CD4-positive, alpha-beta T cell treated with Interferon alpha-2 for 1 hour (primary cell): ENCODE data around the gene IDH1.
"Not testable (repeated sequence)": the region's sequence is repeated elsewhere in the genome, so short reads cannot be mapped to it uniquely, and the experiment has no call there.

Experiments
- DNase-seq, 2 donors: peaks; one replicate each; pipeline ENCODE4 v3.0.0-alpha.2; 2020 to 2022

IDH1 gene

GRCh38 chr2:208256192-208256782, 1.4 kb upstream of the IDH1 start:
- DNase-seq = no peak

- DNase-seq = no peak
These were observed 761 bp upstream of the IDH1 start for GRCh38 chr2:208255557-208256106.

GRCh38 chr2:208254118-208254870, 577 bp downstream of the IDH1 start:
- DNase-seq = peak; percentile 81 to 85

GRCh38 chr2:208253600-208254117, 1.2 kb downstream of the IDH1 start:
- DNase-seq = no peak

GRCh38 chr2:208252716-208253492, 2.0 kb downstream of the IDH1 start:
- DNase-seq = no peak

- DNase-seq = no peak
These were observed 3.8 kb downstream of the IDH1 start for GRCh38 chr2:208251098-208251497.

GRCh38 chr2:208250388-208250787, 4.5 kb downstream of the IDH1 start:
- no peak for DNase-seq

- DNase-seq = no peak
These were observed 5.6 kb downstream of the IDH1 start for GRCh38 chr2:208249296-208249695.

- DNase-seq = no peak
These were observed 6.3 kb downstream of the IDH1 start for GRCh38 chr2:208248601-208249000.

GRCh38 chr2:208245746-208246145, 9.1 kb downstream of the IDH1 start:
- no peak for DNase-seq

GRCh38 chr2:208244422-208244821, 10.4 kb downstream of the IDH1 start:
- no peak for DNase-seq

- no peak for DNase-seq
These were observed 14.2 kb downstream of the IDH1 start for GRCh38 chr2:208240619-208241209.

GRCh38 chr2:208239770-208240493, 14.9 kb downstream of the IDH1 start:
- DNase-seq = no peak

- no peak for DNase-seq
These were observed 19.0 kb downstream of the IDH1 start for GRCh38 chr2:208235860-208236259.

- DNase-seq = no peak
These were observed 20.1 kb downstream of the IDH1 start for GRCh38 chr2:208234786-208235185.

- DNase-seq = no peak
These were observed 26.4 kb downstream of the IDH1 start for GRCh38 chr2:208228476-208228875.

- no peak for DNase-seq
These were observed 27.2 kb downstream of the IDH1 start for GRCh38 chr2:208227581-208228232.

- DNase-seq = no peak
These were observed 30.1 kb downstream of the IDH1 start for GRCh38 chr2:208224802-208225201.

GRCh38 chr2:208222351-208222750, 32.5 kb downstream of the IDH1 start:
- DNase-seq = no peak

- DNase-seq = not testable (repeated sequence)
These were observed 33.0 kb downstream of the IDH1 start for GRCh38 chr2:208221873-208222272.

- no peak for DNase-seq
These were observed 44.0 kb downstream of the IDH1 start for GRCh38 chr2:208210688-208211451.
